IPS-20b (cell line): ENCODE results near the gene CNTROB.

Experiments
- H3K27ac ChIP-seq: one replicate; pipeline ENCODE4 v1.5.1; 2013; ENCODE audit warnings: low read length
- H3K27me3 ChIP-seq: 2 replicates; pipeline ENCODE4 v1.6.1; 2013; ENCODE audit warnings: mild to moderate bottlenecking, low read length, inconsistent platforms; ENCODE audit not compliant: insufficient read depth
- H3K36me3 ChIP-seq: 2 replicates; pipeline ENCODE4 v1.6.1; 2013; ENCODE audit warnings: low read depth, mild to moderate bottlenecking, inconsistent platforms, low read length, moderate library complexity; ENCODE audit not compliant: insufficient read depth
- H3K4me1 ChIP-seq: 2 replicates; pipeline ENCODE4 v1.6.1; 2013; ENCODE audit warnings: mild to moderate bottlenecking, control low read depth, inconsistent platforms, low read length, moderate library complexity; ENCODE audit not compliant: insufficient read depth
- H3K4me3 ChIP-seq: 2 replicates; pipeline ENCODE4 v1.5.1; 2013; ENCODE audit warnings: mild to moderate bottlenecking, low read length, inconsistent platforms
- H3K9ac ChIP-seq: 2 replicates; pipeline ENCODE4 v1.6.1; 2013; ENCODE audit warnings: low read depth, mild to moderate bottlenecking, inconsistent platforms, low read length, moderate library complexity
- H3K9me3 ChIP-seq: 2 replicates; pipeline ENCODE4 v1.6.1; 2013; ENCODE audit warnings: mild to moderate bottlenecking, low read depth, low read length, inconsistent platforms; ENCODE audit not compliant: insufficient read depth

Gene CNTROB

GRCh38 chr17:7912927-7913524, 19.0 kb upstream of the CNTROB start:
- Histone ChIP-seq H3K9ac (no peak overlapping the region), H3K4me3 (no peak overlapping the region), H3K36me3 (0 out of 2 replicates have a peak, but pooled peaks cover 5% of the 10 kb centered on the region), H3K27ac (no peak overlapping the region), H3K4me1 (no peaks in the 10 kb centered on the region; the same call in 1 of the 2 replicates), H3K27me3 (peaks cover 35% of the 10 kb centered on the region), H3K9me3 (no peaks in the 10 kb centered on the region)

GRCh38 chr17:7915179-7915610, 16.8 kb upstream of the CNTROB start:
- H3K4me1 ChIP-seq, result no peaks in the 10 kb centered on the region; the same call in 1 of the 2 replicates
- H3K4me3 ChIP-seq, result peak overlapping the region; percentile 74
- no peak overlapping the region for H3K27ac ChIP-seq
- H3K9ac ChIP-seq, result no peak overlapping the region
- 0 out of 2 replicates have a peak, but pooled peaks cover 4% of the 10 kb centered on the region for H3K36me3 ChIP-seq
- H3K9me3 ChIP-seq, result no peaks in the 10 kb centered on the region
- H3K27me3 ChIP-seq, result peaks cover 45% of the 10 kb centered on the region

GRCh38 chr17:7915611-7916384, 16.2 kb upstream of the CNTROB start, which contains the start of gene RNF227:
TSS of gene RNF227 (minus strand) at chr17:7916289. CDS start at chr17:7916195, 94 bp downstream.
- Histone ChIP-seq H3K4me3 (peak within 1 kb of the TSS; percentile 74), H3K36me3 (0 out of 2 replicates have a peak, but pooled peaks cover 4% of the 10 kb centered on the region), H3K27me3 (peaks cover 48% of the 10 kb centered on the region), H3K9ac (no peak within 1 kb of the TSS), H3K4me1 (no peaks in the 10 kb centered on the region; the same call in 1 of the 2 replicates), H3K27ac (no peak within 1 kb of the TSS), H3K9me3 (no peaks in the 10 kb centered on the region)

GRCh38 chr17:7916385-7916682, 15.7 kb upstream of the CNTROB start:
- H3K27ac ChIP-seq, result no peak overlapping the region
- H3K27me3 ChIP-seq, result peaks cover 53% of the 10 kb centered on the region
- no peaks in the 10 kb centered on the region for H3K9me3 ChIP-seq
- peak overlapping the region; percentile 74; the same call in 1 of the 2 replicates for H3K4me3 ChIP-seq
- no peaks in the 10 kb centered on the region for H3K36me3 ChIP-seq
- no peaks in the 10 kb centered on the region; the same call in 1 of the 2 replicates for H3K4me1 ChIP-seq
- H3K9ac ChIP-seq, result no peak overlapping the region

- H3K27ac ChIP-seq, result no peak overlapping the region
- H3K9ac ChIP-seq, result no peak overlapping the region
- H3K36me3 ChIP-seq, result no peaks in the 10 kb centered on the region
- H3K4me3 ChIP-seq, result no peak overlapping the region
- peaks cover 58% of the 10 kb centered on the region for H3K27me3 ChIP-seq
- no peaks in the 10 kb centered on the region for H3K9me3 ChIP-seq
- no peaks in the 10 kb centered on the region; the same call in 1 of the 2 replicates for H3K4me1 ChIP-seq
These were observed 15.2 kb upstream of the CNTROB start for GRCh38 chr17:7916808-7917207.

- no peaks in the 10 kb centered on the region for H3K9me3 ChIP-seq
- peak overlapping the region; percentile 52 for H3K4me3 ChIP-seq
- peaks cover 81% of the 10 kb centered on the region for H3K27me3 ChIP-seq
- no peak overlapping the region for H3K27ac ChIP-seq
- H3K9ac ChIP-seq, result no peak overlapping the region
- H3K36me3 ChIP-seq, result no peaks in the 10 kb centered on the region
- H3K4me1 ChIP-seq, result no peaks in the 10 kb centered on the region; the same call in 1 of the 2 replicates
These were observed 9.6 kb upstream of the CNTROB start for GRCh38 chr17:7922269-7922844.

- Histone ChIP-seq H3K9ac (peak overlapping the region; percentile 43; the same call in 1 of the 2 replicates), H3K4me1 (no peaks in the 10 kb centered on the region; the same call in 1 of the 2 replicates), H3K36me3 (no peaks in the 10 kb centered on the region), H3K27ac (no peak overlapping the region), H3K27me3 (peaks cover 82% of the 10 kb centered on the region), H3K4me3 (peak overlapping the region; percentile 52; the same call in 1 of the 2 replicates), H3K9me3 (no peaks in the 10 kb centered on the region)
These were observed 9.0 kb upstream of the CNTROB start for GRCh38 chr17:7922845-7923628.

- H3K27me3 ChIP-seq, result peaks cover 67% of the 10 kb centered on the region
- H3K9me3 ChIP-seq, result no peaks in the 10 kb centered on the region
- no peak overlapping the region for H3K9ac ChIP-seq
- no peaks in the 10 kb centered on the region for H3K36me3 ChIP-seq
- no peak overlapping the region for H3K27ac ChIP-seq
- H3K4me1 ChIP-seq, result no peaks in the 10 kb centered on the region; the same call in 1 of the 2 replicates
- H3K4me3 ChIP-seq, result no peak overlapping the region
These were observed 4.4 kb upstream of the CNTROB start for GRCh38 chr17:7927596-7927995.

- Histone ChIP-seq H3K27ac (no peak within 1 kb of the TSS), H3K36me3 (peaks cover under 1% of the 10 kb centered on the region; the same call in 1 of the 2 replicates), H3K4me3 (peak within 1 kb of the TSS; percentile 68), H3K4me1 (peaks cover 7% of the 10 kb centered on the region; the same call in 1 of the 2 replicates), H3K27me3 (peaks cover 49% of the 10 kb centered on the region), H3K9ac (peak within 1 kb of the TSS; percentile 39; the same call in 1 of the 2 replicates), H3K9me3 (no peaks in the 10 kb centered on the region)
These were observed 2.6 kb upstream of the CNTROB start, which contains the start of gene KCNAB3 for GRCh38 chr17:7929158-7930023. TSS of gene KCNAB3 (minus strand) at chr17:7929856. CDS start at chr17:7929435, 421 bp downstream.

GRCh38 chr17:7930841-7931631, 970 bp upstream of the CNTROB start:
- Histone ChIP-seq H3K9ac (peak overlapping the region; percentile 86; the same call in 1 of the 2 replicates), H3K4me3 (peak overlapping the region; percentile 92), H3K27me3 (peaks cover 36% of the 10 kb centered on the region), H3K36me3 (peaks cover 13% of the 10 kb centered on the region), H3K27ac (no peak overlapping the region), H3K4me1 (peaks cover 7% of the 10 kb centered on the region; the same call in 1 of the 2 replicates), H3K9me3 (no peaks in the 10 kb centered on the region)
